Measurements from ENCODE around the gene LRRC18.

- TF ChIP-seq CTCF (IDR thresholded peaks at IDR 0.05), result no peak
- no peak for TF ChIP-seq EZH2 (IDR thresholded peaks at IDR 0.05; ENCODE audit: borderline replicate concordance, insufficient read depth, low read depth, low read length, poor library complexity, severe bottlenecking)
Measured at GRCh38 chr10:48957361-48958151, 17.9 kb upstream of the LRRC18 start.
